ENCODE data around the gene PRKAG1.

Gene PRKAG1

GRCh38 chr12:49000346-49000745, 18.2 kb downstream of the PRKAG1 start:
- DNase-seq, result no peak

- DNase-seq, result peak; percentile 75
Observed at GRCh38 chr12:48999371-49000131, 19.0 kb downstream of the PRKAG1 start, which contains the start of gene DDN. Gene DDN (minus strand): TSS chr12:48999375. CDS start chr12:48999287, 88 bp downstream.

- peak; percentile 49 for DNase-seq
Observed at GRCh38 chr12:48998497-48999353, 19.9 kb downstream of the PRKAG1 start.

GRCh38 chr12:48997719-48998496, 20.7 kb downstream of the PRKAG1 start:
- DNase-seq, result peak; percentile 48

GRCh38 chr12:48996794-48997718, 21.5 kb downstream of the PRKAG1 start:
- peak; percentile 94 for DNase-seq

GRCh38 chr12:48995086-48995879, 23.3 kb downstream of the PRKAG1 start:
- peak; percentile 81 for DNase-seq

- DNase-seq, result no peak
Observed at GRCh38 chr12:48994224-48995085, 24.1 kb downstream of the PRKAG1 start.

GRCh38 chr12:48993787-48994186, 24.8 kb downstream of the PRKAG1 start:
- DNase-seq, result no peak

GRCh38 chr12:48991247-48992050, 27.1 kb downstream of the PRKAG1 start:
- no peak for DNase-seq

GRCh38 chr12:48990552-48990951, 28.0 kb downstream of the PRKAG1 start:
- no peak for DNase-seq

- DNase-seq, result peak; percentile 77
Observed at GRCh38 chr12:48988030-48988649, 30.4 kb downstream of the PRKAG1 start.

GRCh38 chr12:48986720-48987291, 31.8 kb downstream of the PRKAG1 start:
- no peak for DNase-seq

- DNase-seq, result no peak
Observed at GRCh38 chr12:48985901-48986300, 32.7 kb downstream of the PRKAG1 start.

- no peak for DNase-seq
Observed at GRCh38 chr12:48985475-48985897, 33.1 kb downstream of the PRKAG1 start.

- no peak for DNase-seq
Observed at GRCh38 chr12:48982397-48983080, 36.0 kb downstream of the PRKAG1 start.

GRCh38 chr12:48981757-48982157, 36.8 kb downstream of the PRKAG1 start:
- no peak for DNase-seq

GRCh38 chr12:48980953-48981756, 37.4 kb downstream of the PRKAG1 start:
- no peak for DNase-seq

Measured in hematopoietic multipotent progenitor cell treated with erythropoietin and hydrocortisone succinate and interleukin-3 and kit ligand, for 6 days (in vitro differentiated cells).